Psoas muscle (tissue), 7 donors: Measurements from ENCODE around the gene ACSF2. TPM values are rescaled to one million over a fixed set of nuclear protein-coding genes. Genes with fewer than 3 reads are reported as not detected.

ENCODE experiments used
- polyA plus RNA-seq, 3 donors: library from polyadenylated mRNA; stranded (reverse); fragments of 200-250 nt; gene quantifications; one replicate each; pipeline ENCODE4 v1.2.3, GENCODE V29; 2013
- total RNA-seq, 4 donors: library from RNA; stranded (reverse); fragmentation: NEBNext Ultra II Directional in 2 of 4; extraction: Animal tissue kit (Norgen Biotek cat#: 25700) in 2 of 4; gene quantifications; one replicate each; pipeline versions ENCODE4 v1.2.1 to v1.2.4, GENCODE V29; 2021 to 2023
- donor health status: healthy with polysubstance abuse.
- donor health status: DM: no; HTN: no; CAD: no; lungs with moderate emphysema.
- donor health status: Bipolar disorder and iron deficiency.
- donor health status: healthy.
- donor health status: DM: no; HTN: no; CAD: no.
- donor health status: DM: no; HTN: no; CAD: no.
- donor health status: DM: yes; HTN: yes; CAD: no.

The ACSF2 gene
- total and polyA plus RNA-seq, 7 donors = 14.4 to 72.3 (median 35.5) TPM

Other genes with a start within 250 kb of the ACSF2 start
- gene COL1A1, start 224.6 kb upstream of the ACSF2 start, total RNA-seq = 10 to 100 TPM; 10.2 to 46.6 (median 18.7) TPM
- 1 to 10 TPM; 2.3 to 5.4 (median 3.3) TPM for gene COL1A1, start 224.6 kb upstream of the ACSF2 start, polyA plus RNA-seq
- not detected for gene TMEM92, start 151.8 kb upstream of the ACSF2 start, total RNA-seq
- gene TMEM92, start 151.8 kb upstream of the ACSF2 start, polyA plus RNA-seq = under 1 TPM in 2 of 3 donors, not detected in 1; 0.01 to 0.07 TPM
- gene XYLT2, start 80.1 kb upstream of the ACSF2 start, total RNA-seq = 1 to 10 TPM; 3.4 to 6.1 (median 4.3) TPM
- gene XYLT2, start 80.1 kb upstream of the ACSF2 start, polyA plus RNA-seq = 1 to 10 TPM; 2.8 to 6.3 (median 3.2) TPM
- 100 to 1,000 TPM in 2 of 4 donors, 10 to 100 TPM in 2; 70.7 to 133 (median 95.3) TPM for gene MRPL27, start 53.0 kb upstream of the ACSF2 start, total RNA-seq
- gene MRPL27, start 53.0 kb upstream of the ACSF2 start, polyA plus RNA-seq = 100 to 1,000 TPM; 128 to 468 (median 281) TPM
- gene EME1, start 53.0 kb upstream of the ACSF2 start, total RNA-seq = under 1 TPM in 2 of 4 donors, not detected in 2; 0.15 to 0.32 TPM
- gene EME1, start 53.0 kb upstream of the ACSF2 start, polyA plus RNA-seq = under 1 TPM; 0.06 to 0.39 (median 0.29) TPM
- gene LRRC59, start 28.7 kb upstream of the ACSF2 start, total RNA-seq = 10 to 100 TPM; 15.9 to 53.9 (median 44.7) TPM
- 100 to 1,000 TPM in 1 of 3 donors, 10 to 100 TPM in 2; 40.8 to 122 (median 90.2) TPM for gene LRRC59, start 28.7 kb upstream of the ACSF2 start, polyA plus RNA-seq
- under 1 TPM in 3 of 4 donors, not detected in 1; 0.32 to 0.76 (median 0.44) TPM for gene CHAD, start 42.7 kb downstream of the ACSF2 start, total RNA-seq
- gene CHAD, start 42.7 kb downstream of the ACSF2 start, polyA plus RNA-seq = under 1 TPM in 2 of 3 donors, not detected in 1; 0.09 to 0.42 TPM
- 10 to 100 TPM; 44.1 to 60.4 (median 50.0) TPM for gene RSAD1, start 52.6 kb downstream of the ACSF2 start, total RNA-seq
- gene RSAD1, start 52.6 kb downstream of the ACSF2 start, polyA plus RNA-seq = 10 to 100 TPM; 34.3 to 63.2 (median 52.4) TPM
- gene MYCBPAP, start 82.2 kb downstream of the ACSF2 start, total RNA-seq = under 1 TPM in 3 of 4 donors, not detected in 1; 0.27 to 0.99 (median 0.52) TPM
- gene MYCBPAP, start 82.2 kb downstream of the ACSF2 start, polyA plus RNA-seq = under 1 TPM in 2 of 3 donors, not detected in 1; 0.05 TPM
- gene EPN3, start 106.5 kb downstream of the ACSF2 start, total RNA-seq = under 1 TPM in 2 of 4 donors, not detected in 2; 0.12 to 0.15 TPM
- gene EPN3, start 106.5 kb downstream of the ACSF2 start, polyA plus RNA-seq = under 1 TPM in 1 of 3 donors, not detected in 2; 0.03 TPM
- gene SPATA20, start 121.0 kb downstream of the ACSF2 start, total RNA-seq = 10 to 100 TPM; 16.7 to 25.8 (median 21.9) TPM
- gene SPATA20, start 121.0 kb downstream of the ACSF2 start, polyA plus RNA-seq = 1 to 10 TPM; 4.8 to 9.7 (median 5.4) TPM
- under 1 TPM in 3 of 4 donors, not detected in 1; 0.02 to 0.24 (median 0.17) TPM for gene CACNA1G, start 134.5 kb downstream of the ACSF2 start, total RNA-seq
- under 1 TPM in 2 of 3 donors, not detected in 1; 0.04 TPM for gene CACNA1G, start 134.5 kb downstream of the ACSF2 start, polyA plus RNA-seq
- gene ABCC3, start 208.7 kb downstream of the ACSF2 start, total RNA-seq = 1 to 10 TPM in 2 of 4 donors, under 1 TPM in 2; 0.36 to 1.6 (median 0.94) TPM
- gene ABCC3, start 208.7 kb downstream of the ACSF2 start, polyA plus RNA-seq = 1 to 10 TPM in 1 of 3 donors, under 1 TPM in 2; 0.39 to 1.2 (median 0.45) TPM